ENCODE data around the gene RPL32. TPM values are rescaled to one million over a fixed set of nuclear protein-coding genes. Genes with fewer than 3 reads are reported as not detected.

Gene RPL32
- total and polyA plus RNA-seq, 4 donors = 218 to 1,124 (median 577) TPM

GRCh38 chr3:12803371-12803770 is 38.0 kb downstream of the RPL32 start:
- Histone ChIP-seq H3K36me3 (ENCODE audit: control insufficient read depth in 4 of 4, insufficient read depth in 3 of 4, low read depth in 1 of 4, low read length in 3 of 4) (peaks cover 0 to 2% (median 0%) of the 10 kb centered on the region in 4 donors), H3K27ac (ENCODE audit: low read depth in 1 of 2, low read length in 2 of 2) (no peak overlapping the region), H3K9ac (ENCODE audit: low read depth in 1 of 2, low read length in 2 of 2) (no peak overlapping the region), H3K4me3 (ENCODE audit: low read depth in 1 of 3, low read length in 3 of 3) (no peak overlapping the region), H3K27me3 (ENCODE audit: control insufficient read depth in 4 of 4, insufficient read depth in 4 of 4, low read length in 3 of 4) (no peaks in the 10 kb centered on the region), H3K9me3 (ENCODE audit: control insufficient read depth in 4 of 4, low read length in 3 of 4) (no peaks in the 10 kb centered on the region), H3K4me1 (ENCODE audit: control insufficient read depth in 4 of 4, insufficient read depth in 4 of 4, low read length in 3 of 4) (peaks cover 4 to 19% (median 9%) of the 10 kb centered on the region in 4 donors)
- 95% methylated on average over 12 of the region's 12 CpGs for WGBS
- no peak for DNase-seq (ENCODE audit: low spot score)
- TF ChIP-seq NR2F2 (IDR thresholded peaks at IDR 0.05) (no peak), HNF4A (conservative IDR thresholded peaks at IDR 0.05) (no peak), YY1 (IDR thresholded peaks at IDR 0.05) (no peak), CTCF (IDR thresholded peaks at IDR 0.05; ENCODE audit: low read depth, low read length, missing input control) (no peak), SP1 (IDR thresholded peaks at IDR 0.05) (no peak), FOXA2 (IDR thresholded peaks at IDR 0.05) (no peak)

GRCh38 chr3:12799525-12800440 is 41.6 kb downstream of the RPL32 start:
- Histone ChIP-seq H3K27me3 (ENCODE audit: control insufficient read depth in 4 of 4, insufficient read depth in 4 of 4, low read length in 3 of 4) (no peaks in the 10 kb centered on the region), H3K4me3 (ENCODE audit: low read depth in 1 of 3, low read length in 3 of 3) (no peak overlapping the region), H3K36me3 (ENCODE audit: control insufficient read depth in 4 of 4, insufficient read depth in 3 of 4, low read depth in 1 of 4, low read length in 3 of 4) (peaks cover 0 to 2% (median 0%) of the 10 kb centered on the region in 4 donors), H3K9me3 (ENCODE audit: control insufficient read depth in 4 of 4, low read length in 3 of 4) (no peaks in the 10 kb centered on the region), H3K4me1 (ENCODE audit: control insufficient read depth in 4 of 4, insufficient read depth in 4 of 4, low read length in 3 of 4) (peaks cover 8 to 24% (median 17%) of the 10 kb centered on the region in 4 donors), H3K9ac (ENCODE audit: low read depth in 1 of 2, low read length in 2 of 2) (no peak overlapping the region), H3K27ac (ENCODE audit: low read depth in 1 of 2, low read length in 2 of 2) (peak overlapping the region; percentile 18 to 36)
- no peak for DNase-seq (ENCODE audit: low spot score)
- TF ChIP-seq YY1 (IDR thresholded peaks at IDR 0.05) (peak; percentile 52), NR2F2 (IDR thresholded peaks at IDR 0.05) (no peak), FOXA1 (IDR thresholded peaks at IDR 0.05) (peak; percentile 22), RXRA (IDR thresholded peaks at IDR 0.05) (peak; percentile 43 to 72), JUND (IDR thresholded peaks at IDR 0.05) (peak in 1 of 2 donors; percentile 12), RAD21 (IDR thresholded peaks at IDR 0.05) (peak; percentile 62 to 68), GABPA (IDR thresholded peaks at IDR 0.05 in 1 of 2, conservative IDR thresholded peaks at IDR 0.05 in 1 of 2) (no peak), SP1 (IDR thresholded peaks at IDR 0.05) (peak; percentile 62), REST (IDR thresholded peaks at IDR 0.05) (peak; percentile 44), HNF4A (conservative IDR thresholded peaks at IDR 0.05) (peak; percentile 46 to 67)
- 66% methylated on average over 7 of the region's 7 CpGs for WGBS
